Esophagus (tissue), 2 donors: ENCODE data around the gene BCDIN3D. TPM values are rescaled to one million over a fixed set of nuclear protein-coding genes. Genes with fewer than 3 reads are reported as not detected.

Experiments used
- H3K27ac ChIP-seq, 2 donors: one replicate each; pipeline ENCODE4 v1.5.1; 2013; ENCODE audit warnings: low read depth in 2 of 2, mild to moderate bottlenecking in 2 of 2, inconsistent platforms in 1 of 2, low read length in 1 of 2, moderate library complexity in 1 of 2
- H3K27me3 ChIP-seq, 2 donors: one replicate each; pipeline ENCODE4 v1.6.1; 2013; ENCODE audit warnings: low read length in 2 of 2, control low read depth in 1 of 2, mild to moderate bottlenecking in 1 of 2; ENCODE audit not compliant: insufficient read depth in 2 of 2, control insufficient read depth in 1 of 2
- H3K36me3 ChIP-seq, 2 donors: one replicate each; pipeline ENCODE4 v1.6.1; 2013; ENCODE audit warnings: low read length in 1 of 2; ENCODE audit not compliant: control insufficient read depth in 2 of 2, insufficient read depth in 2 of 2
- H3K4me1 ChIP-seq, 2 donors: one replicate each; pipeline ENCODE4 v1.6.1; 2013; ENCODE audit warnings: low read length in 1 of 2; ENCODE audit not compliant: control insufficient read depth in 2 of 2, insufficient read depth in 2 of 2
- H3K4me3 ChIP-seq, 2 donors: one replicate each; pipeline ENCODE4 v1.5.1; 2013; ENCODE audit warnings: low read length in 2 of 2, mild to moderate bottlenecking in 2 of 2, low read depth in 1 of 2, moderate library complexity in 1 of 2
- H3K9me3 ChIP-seq, 2 donors: one replicate each; pipeline ENCODE4 v1.6.1; 2013; ENCODE audit warnings: mild to moderate bottlenecking in 2 of 2, low read depth in 1 of 2, low read length in 1 of 2, moderate library complexity in 1 of 2; ENCODE audit not compliant: control insufficient read depth in 2 of 2, insufficient read depth in 1 of 2
- WGBS, 2 donors: extraction: QIAGEN DNeasy Blood & Tissue Kit; methylation state at CpG; one replicate each; pipeline ENCODE4 v1.1.7; 2013; 5-methylcytosine and 5-hydroxymethylcytosine counted together
- polyA plus RNA-seq, 2 donors: library from polyadenylated mRNA; stranded (reverse); fragments of 200-250 nt; gene quantifications; one replicate each; pipeline ENCODE4 v1.2.3, GENCODE V29; 2013
- donor health status: healthy with polysubstance abuse.
- donor health status: Bipolar disorder and iron deficiency.

The BCDIN3D gene
- polyA plus RNA-seq, 2 donors: 2.3 to 2.6 TPM

DNA sequence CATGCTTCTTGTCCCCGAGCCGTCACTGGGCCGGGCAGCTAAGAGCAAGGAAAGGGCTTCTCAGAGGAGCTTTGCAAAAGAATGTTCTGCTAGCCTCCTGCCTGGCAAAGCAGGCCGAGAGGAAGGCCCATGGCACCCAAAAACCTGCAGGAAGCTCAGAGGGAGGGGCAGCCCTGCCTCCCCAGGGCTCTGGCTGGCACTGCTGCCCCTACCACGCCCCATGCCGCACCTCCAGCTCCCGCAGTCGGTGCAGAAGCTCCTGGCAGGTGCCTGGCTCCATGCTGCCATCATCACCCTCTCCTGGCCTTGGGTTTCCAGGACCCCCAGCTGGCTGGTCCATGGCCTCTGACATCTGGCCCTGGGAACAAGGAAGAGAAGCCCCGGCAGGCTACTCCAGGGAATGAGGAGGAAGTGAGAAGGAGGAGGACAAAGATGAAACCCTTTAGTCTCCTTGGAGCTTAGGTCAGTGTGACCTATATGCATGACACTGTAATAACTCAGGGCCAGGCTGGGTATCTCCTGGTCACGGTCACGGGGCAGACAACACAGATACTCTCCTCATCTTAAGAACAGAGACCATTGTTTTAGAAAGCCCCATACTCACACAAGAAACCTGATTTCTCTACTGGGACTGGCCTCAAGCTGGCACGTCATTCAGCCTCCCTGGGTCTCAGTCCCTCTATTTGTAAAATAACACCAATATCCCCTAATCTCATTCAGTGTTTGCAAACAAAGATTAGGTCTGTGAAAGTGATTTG lies 39.0 kb downstream of the BCDIN3D start:
- 67 to 68% methylated on average over 11 to 12 of the region's 12 CpGs for WGBS, 2 donors

DNA sequence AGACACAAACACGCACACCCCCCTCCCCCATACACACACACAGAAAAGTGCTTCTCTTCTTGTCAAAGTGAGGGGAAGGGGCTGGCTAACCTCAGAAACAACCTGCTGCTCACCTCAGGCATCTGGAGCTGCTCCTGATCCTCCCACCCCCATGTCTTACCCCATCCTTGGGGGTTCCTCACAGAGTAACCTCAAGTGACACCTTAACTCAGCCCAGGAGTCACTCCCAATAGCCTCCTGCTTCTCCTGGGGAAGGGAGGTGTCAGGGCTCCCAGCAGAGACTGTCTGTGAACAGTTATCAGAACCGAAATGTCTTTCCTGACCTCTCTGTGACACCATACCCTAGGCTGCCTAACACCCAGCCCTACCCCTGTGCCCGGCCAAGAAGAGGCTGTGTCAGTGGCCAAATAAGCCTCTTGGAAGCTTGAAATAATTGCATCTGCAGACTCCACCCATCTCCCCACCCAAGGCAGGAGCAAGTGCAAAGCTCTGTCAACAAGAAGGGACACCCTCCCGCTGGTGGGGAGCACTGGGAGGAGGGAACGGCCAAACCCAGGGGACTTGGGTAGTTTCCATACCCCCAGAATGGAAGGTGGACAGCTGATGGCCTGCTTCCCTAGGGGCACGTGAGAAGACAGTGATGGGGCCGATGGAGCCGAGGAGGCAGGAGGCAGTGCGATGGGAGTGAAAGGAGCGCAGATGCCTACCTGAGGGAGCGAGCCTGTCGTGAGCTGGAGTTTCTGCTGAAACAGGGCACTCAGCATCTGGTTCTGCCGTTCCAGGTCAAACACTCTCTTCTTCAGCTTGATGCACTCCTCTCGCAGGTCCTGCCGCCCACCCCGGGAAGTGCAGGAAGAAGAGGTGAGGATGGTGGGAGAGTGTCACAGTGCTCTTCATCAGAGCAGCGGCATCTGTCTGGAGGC lies 41.5 kb downstream of the BCDIN3D start:
- H3K4me1 ChIP-seq: peaks cover 0 to 2% of the 10 kb centered on the region in 2 donors
- H3K27me3 ChIP-seq: no peaks in the 10 kb centered on the region
- H3K27ac ChIP-seq: no peak overlapping the region
- H3K4me3 ChIP-seq: no peak overlapping the region
- WGBS, 2 donors: 79 to 85% methylated on average over 16 to 17 of the region's 17 CpGs
- peaks cover 0 to 30% of the 10 kb centered on the region in 2 donors for H3K36me3 ChIP-seq
- no peaks in the 10 kb centered on the region for H3K9me3 ChIP-seq

More for the DNA sequence above, 39.0 kb downstream of the BCDIN3D start:
- Histone ChIP-seq H3K9me3 (no peaks in the 10 kb centered on the region), H3K4me3 (no peak overlapping the region), H3K27ac (no peak overlapping the region), H3K27me3 (no peaks in the 10 kb centered on the region), H3K4me1 (peaks cover 0 to 2% of the 10 kb centered on the region in 2 donors), H3K36me3 (peaks cover 0 to 18% of the 10 kb centered on the region in 2 donors)

DNA sequence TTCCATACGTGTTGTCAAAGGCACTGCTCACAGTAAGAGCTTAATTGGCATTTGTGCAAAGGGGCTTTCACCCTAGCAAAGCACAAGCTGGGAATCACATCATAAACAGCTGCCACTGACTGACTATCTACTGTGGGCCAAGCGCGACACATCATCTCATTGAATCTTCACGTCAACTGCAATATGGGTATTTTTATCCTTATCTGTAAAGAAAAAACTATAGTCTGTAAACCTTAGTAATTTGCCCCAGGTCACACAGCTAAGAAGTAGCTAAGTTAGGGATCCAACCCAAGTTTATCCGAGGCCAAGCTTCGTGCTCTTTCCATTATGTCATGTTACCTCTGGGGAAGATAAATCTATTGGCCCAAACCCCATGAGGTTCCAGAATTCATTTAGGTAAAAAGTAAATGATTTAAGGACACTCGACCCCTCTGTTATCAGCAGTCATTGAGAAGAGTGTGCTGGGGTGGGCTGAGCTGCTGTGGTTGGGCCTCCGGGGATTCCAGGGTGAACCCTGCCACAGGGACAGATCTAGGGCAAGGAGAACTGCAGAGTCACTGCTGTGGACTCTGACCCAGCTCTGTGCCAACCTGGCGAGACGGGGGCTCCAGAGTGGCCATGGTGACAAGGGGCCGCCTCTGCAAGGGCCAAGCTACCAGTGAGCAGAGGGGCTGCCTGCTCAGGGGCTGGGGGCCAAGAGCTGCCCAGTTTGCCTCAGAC lies 42.3 kb downstream of the BCDIN3D start:
- Histone ChIP-seq H3K27ac (no peak overlapping the region), H3K36me3 (peaks cover 0 to 30% of the 10 kb centered on the region in 2 donors), H3K4me3 (no peak overlapping the region), H3K27me3 (no peaks in the 10 kb centered on the region), H3K9me3 (no peaks in the 10 kb centered on the region), H3K4me1 (no peaks in the 10 kb centered on the region)
- WGBS, 2 donors: 79 to 86% methylated on average over 11 of the region's 11 CpGs

DNA sequence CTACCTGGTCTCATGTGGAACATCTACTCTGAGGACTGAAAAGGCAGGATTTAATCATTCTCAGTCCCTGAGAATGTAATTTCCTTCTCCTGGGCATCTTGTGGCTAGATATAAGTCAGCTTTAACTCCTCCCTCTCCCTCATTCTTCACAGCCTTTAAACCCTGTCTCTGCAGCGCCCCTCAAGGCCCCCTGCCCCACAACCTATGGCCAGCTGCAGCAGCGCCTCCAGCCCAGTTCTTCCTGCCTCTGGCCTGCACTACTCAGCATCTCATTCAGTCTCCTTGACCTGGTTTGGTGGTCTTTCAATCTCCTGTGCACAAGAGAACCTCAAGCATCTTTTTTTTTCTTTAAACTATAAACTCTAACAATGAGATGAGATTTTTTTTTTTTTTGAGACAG lies 44.0 kb downstream of the BCDIN3D start:
- no peak overlapping the region for H3K4me3 ChIP-seq
- no peaks in the 10 kb centered on the region for H3K4me1 ChIP-seq
- no peak overlapping the region for H3K27ac ChIP-seq
- WGBS, 2 donors: 87 to 89% methylated on average over 2 of the region's 2 CpGs
- no peaks in the 10 kb centered on the region for H3K9me3 ChIP-seq
- peaks cover 0 to 24% of the 10 kb centered on the region in 2 donors for H3K36me3 ChIP-seq
- H3K27me3 ChIP-seq: no peaks in the 10 kb centered on the region

DNA sequence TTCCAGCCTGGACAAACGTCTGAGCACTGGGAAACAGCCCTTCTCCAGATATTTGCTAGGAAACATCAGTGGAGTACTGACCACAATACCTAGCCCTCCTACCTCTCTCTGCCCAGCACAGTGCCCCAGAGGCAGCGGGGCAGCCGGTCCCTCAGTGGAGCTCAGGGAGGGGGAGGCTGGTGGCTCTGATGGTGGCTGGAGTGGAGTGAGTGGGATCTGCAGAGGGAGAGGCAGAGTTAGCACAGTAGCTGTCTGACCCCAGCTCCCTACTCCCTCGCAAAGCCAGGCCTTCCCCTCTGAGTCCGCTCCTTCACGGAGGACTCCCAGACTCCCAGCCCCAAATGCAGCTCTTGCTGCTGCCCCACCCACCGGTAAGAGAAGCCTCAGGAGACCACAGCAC lies 44.7 kb downstream of the BCDIN3D start:
- Histone ChIP-seq H3K4me3 (no peak overlapping the region), H3K4me1 (no peaks in the 10 kb centered on the region), H3K27ac (no peak overlapping the region), H3K36me3 (peaks cover 0 to 21% of the 10 kb centered on the region in 2 donors), H3K27me3 (no peaks in the 10 kb centered on the region), H3K9me3 (no peaks in the 10 kb centered on the region)
- 79 to 84% methylated on average over 7 of the region's 7 CpGs for WGBS, 2 donors

DNA sequence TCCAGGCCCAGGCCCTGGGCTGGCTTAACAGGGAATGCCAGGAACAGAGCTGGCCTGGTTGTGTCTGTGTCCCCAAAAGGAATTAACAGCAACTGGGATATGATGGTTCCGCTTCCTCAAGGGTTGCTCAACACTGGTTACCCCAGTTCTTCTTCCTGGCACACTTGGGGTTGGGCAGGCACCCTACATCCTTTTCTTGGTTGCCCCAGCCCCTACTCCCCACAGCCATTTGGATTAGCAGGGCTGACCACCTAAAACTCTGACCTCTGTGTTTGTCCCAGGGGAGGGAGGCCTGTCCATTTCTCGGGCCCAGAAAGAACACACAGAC lies 45.5 kb downstream of the BCDIN3D start:
- WGBS, 2 donors: 77 to 92% methylated on average over 2 of the region's 2 CpGs
- Histone ChIP-seq H3K27ac (no peak overlapping the region), H3K4me1 (no peaks in the 10 kb centered on the region), H3K36me3 (peaks cover 0 to 15% of the 10 kb centered on the region in 2 donors), H3K4me3 (no peak overlapping the region), H3K9me3 (no peaks in the 10 kb centered on the region), H3K27me3 (no peaks in the 10 kb centered on the region)

DNA sequence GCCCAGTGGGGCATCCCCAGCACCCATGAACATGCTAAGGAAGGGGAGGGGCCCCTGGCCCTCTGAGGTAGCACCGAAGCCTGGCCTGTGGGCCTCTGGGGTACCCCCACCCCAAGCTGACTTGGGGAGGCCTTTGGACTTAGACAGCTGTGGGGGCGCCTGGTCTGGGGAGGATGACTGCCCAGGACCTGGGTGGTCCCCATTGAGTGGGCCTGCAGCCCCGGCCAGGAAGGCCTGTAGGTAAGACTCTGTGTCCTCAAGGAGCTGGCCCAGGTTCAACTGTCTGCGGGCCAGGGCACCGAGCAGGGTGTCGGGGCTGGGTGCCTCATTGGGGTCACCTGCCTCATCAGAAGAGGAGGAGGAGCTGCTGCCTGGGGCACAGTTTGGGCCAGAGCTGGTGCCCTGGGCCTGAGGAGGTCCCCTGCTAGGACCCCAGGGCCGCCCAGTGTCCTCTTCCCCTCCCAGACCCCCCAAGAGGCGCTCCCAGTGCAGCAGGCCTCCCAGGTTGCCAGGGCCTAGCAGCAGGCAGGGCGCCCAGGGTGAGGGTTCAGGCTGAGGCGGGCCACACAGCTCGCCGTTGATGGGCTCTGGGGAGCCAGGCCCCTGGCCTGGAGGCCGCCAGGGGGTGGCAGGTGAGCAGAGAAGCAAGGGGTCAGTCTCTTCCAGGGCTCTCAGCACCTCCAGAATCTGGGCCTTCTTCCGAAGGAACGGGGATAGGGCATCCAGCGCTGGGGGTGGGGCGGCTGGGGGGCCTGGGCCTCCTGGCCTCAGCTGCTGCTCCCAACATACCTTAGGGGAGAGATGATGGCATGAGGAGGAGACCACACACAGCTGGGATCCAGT lies 46.1 kb downstream of the BCDIN3D start:
- 85 to 92% methylated on average over 15 to 17 of the region's 17 CpGs for WGBS, 2 donors
- Histone ChIP-seq H3K27me3 (no peaks in the 10 kb centered on the region), H3K4me1 (no peaks in the 10 kb centered on the region), H3K27ac (no peak overlapping the region), H3K9me3 (no peaks in the 10 kb centered on the region), H3K36me3 (peaks cover 0 to 14% of the 10 kb centered on the region in 2 donors), H3K4me3 (no peak overlapping the region)

DNA sequence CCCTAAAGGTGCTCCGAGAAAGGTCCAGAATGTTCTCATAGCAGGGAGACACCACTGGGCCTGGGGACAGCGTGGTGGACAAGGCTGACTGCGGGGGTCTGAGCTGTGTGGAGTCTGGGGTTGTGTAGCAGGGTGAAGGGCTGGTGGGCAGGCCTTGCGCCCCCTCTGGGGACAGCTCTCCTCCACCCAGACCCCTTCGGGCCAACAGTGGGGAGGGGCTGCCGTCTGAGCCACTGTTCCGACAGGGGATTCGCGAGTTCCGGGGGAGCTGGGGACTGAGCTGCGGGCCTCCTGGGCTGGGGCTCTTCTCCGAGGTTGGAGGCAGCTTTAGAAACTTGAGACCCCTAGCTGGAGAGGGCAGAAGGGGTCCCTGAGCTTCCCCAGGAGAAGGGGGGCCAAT lies 46.8 kb downstream of the BCDIN3D start:
- H3K4me3 ChIP-seq: no peak overlapping the region
- no peaks in the 10 kb centered on the region for H3K27me3 ChIP-seq
- H3K27ac ChIP-seq: no peak overlapping the region
- H3K9me3 ChIP-seq: no peaks in the 10 kb centered on the region
- H3K4me1 ChIP-seq: no peaks in the 10 kb centered on the region
- H3K36me3 ChIP-seq: peaks cover 0 to 12% of the 10 kb centered on the region in 2 donors
- 92 to 96% methylated on average over 12 of the region's 12 CpGs for WGBS, 2 donors
